ENCODE results near the gene ZCCHC24. TPM values are rescaled to one million over a fixed set of nuclear protein-coding genes. Genes with fewer than 3 reads are reported as not detected.
A peak's percentile ranks its signal among the peaks of the same experiment; 100 is the strongest.

ZCCHC24 gene
- total and polyA plus RNA-seq, 8 donors: 9.7 to 60.3 (median 34.3) TPM

- Histone ChIP-seq H3K4me3 (no peak overlapping the region), H3K27ac (peak overlapping the region in 4 of 5 donors; percentile 37 to 73 (median 56)), H3K36me3 (peaks cover 5 to 69% (median 56%) of the 10 kb centered on the region in 4 donors), H3K9me3 (no peaks in the 10 kb centered on the region), H3K27me3 (no peaks in the 10 kb centered on the region), H3K4me1 (peaks cover 4 to 44% (median 24%) of the 10 kb centered on the region in 4 donors)
- 73 to 86% (median 84%) methylated on average over 12 of the region's 12 CpGs for WGBS, 5 donors
- TF ChIP-seq POLR2A (IDR thresholded peaks at IDR 0.05) (no peak), POLR2AphosphoS5 (IDR thresholded peaks at IDR 0.05) (no peak), CTCF (IDR thresholded peaks at IDR 0.05) (no peak), EP300 (IDR thresholded peaks at IDR 0.05) (no peak)
- peak in 1 of 2 donors; percentile 24 for DNase-seq
- intact Hi-C loops (cut with DNase I; ENCODE audit: low total_unique reads): loop anchor here (5.0 kb wide), 1 partner anchor 66 kb away; no protein-coding TSS in a partner anchor
These were observed 54.0 kb downstream of the ZCCHC24 start for GRCh38 chr10:79391231-79392019.

- DNase-seq: peak; percentile 21 to 72
- intact Hi-C loops (cut with DNase I; ENCODE audit: low total_unique reads): loop anchor here (5.0 kb wide), 1 partner anchor 67 kb away; no protein-coding TSS in a partner anchor
- no peak overlapping the region for H3K4me3 ChIP-seq
- 59 to 74% (median 71%) methylated on average over 12 to 16 of the region's 16 CpGs for WGBS, 5 donors
- H3K27ac ChIP-seq: peak overlapping the region in 4 of 5 donors; percentile 37 to 73 (median 56)
- peaks cover 11 to 76% (median 64%) of the 10 kb centered on the region in 4 donors for H3K36me3 ChIP-seq
- no peaks in the 10 kb centered on the region for H3K27me3 ChIP-seq
- TF ChIP-seq POLR2AphosphoS5 (IDR thresholded peaks at IDR 0.05): no peak
- TF ChIP-seq CTCF (IDR thresholded peaks at IDR 0.05): no peak
- H3K9me3 ChIP-seq: no peaks in the 10 kb centered on the region
- peaks cover 4 to 44% (median 24%) of the 10 kb centered on the region in 4 donors for H3K4me1 ChIP-seq
These were observed 54.7 kb downstream of the ZCCHC24 start for GRCh38 chr10:79390551-79391229.

- DNase-seq: no peak
- peaks cover 4 to 44% (median 24%) of the 10 kb centered on the region in 4 donors for H3K4me1 ChIP-seq
- TF ChIP-seq POLR2AphosphoS5 (IDR thresholded peaks at IDR 0.05) (no peak), CTCF (IDR thresholded peaks at IDR 0.05) (no peak), POLR2A (IDR thresholded peaks at IDR 0.05) (no peak), EP300 (IDR thresholded peaks at IDR 0.05) (no peak)
- H3K4me3 ChIP-seq: no peak overlapping the region
- peak overlapping the region in 3 of 5 donors; percentile 42 to 73 (median 69) for H3K27ac ChIP-seq
- no peaks in the 10 kb centered on the region for H3K9me3 ChIP-seq
- intact Hi-C loops (cut with DNase I; ENCODE audit: low total_unique reads): loop anchor here (5.0 kb wide), 1 partner anchor 67 kb away; no protein-coding TSS in a partner anchor
- H3K27me3 ChIP-seq: no peaks in the 10 kb centered on the region
- H3K36me3 ChIP-seq: peaks cover 11 to 83% (median 70%) of the 10 kb centered on the region in 4 donors
- WGBS, 5 donors: 91 to 100% (median 97%) methylated on average over 2 of the region's 2 CpGs
These were observed 55.4 kb downstream of the ZCCHC24 start for GRCh38 chr10:79390057-79390456.

All from stomach (tissue), 9 donors.